Stimulated activated CD4-positive, alpha-beta T cell treated with anti-CD3 and anti-CD28 coated beads, Interleukin-15, amount 100 ng/mL, for 1 hour (primary cell): ENCODE data around the gene PCDHB15.
"Not testable (repeated sequence)": the region's sequence is repeated elsewhere in the genome, so short reads cannot be mapped to it uniquely, and the experiment has no call there.

Experiments used
- DNase-seq, 2 donors: peaks; one replicate each; pipeline ENCODE4 v3.0.0-alpha.2; 2020; ENCODE audit warnings: low read depth in 1 of 2, low spot score in 1 of 2

PCDHB15 gene

DNA sequence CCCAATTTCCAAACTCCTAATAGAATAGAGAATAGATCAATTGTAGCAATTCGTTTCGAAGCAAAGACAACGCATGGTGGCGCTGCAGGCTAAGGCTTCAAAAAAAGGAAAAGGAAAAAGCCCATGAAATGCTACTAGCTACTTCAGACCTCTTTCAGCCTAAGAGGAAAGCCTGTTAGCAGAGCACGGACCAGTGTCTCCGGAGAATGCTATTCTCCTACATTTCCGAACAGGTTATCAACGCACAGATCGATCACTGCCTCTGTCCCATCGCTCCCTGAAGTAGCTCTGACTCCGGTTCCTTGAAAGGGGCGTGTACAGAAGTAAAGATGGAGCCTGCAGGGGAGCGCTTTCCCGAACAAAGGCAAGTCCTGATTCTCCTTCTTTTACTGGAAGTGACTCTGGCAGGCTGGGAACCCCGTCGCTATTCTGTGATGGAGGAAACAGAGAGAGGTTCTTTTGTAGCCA is at the start of gene PCDHB15:
PCDHB15 (plus strand) TSS at position 146 of the 468 bp plus-strand sequence; CDS start at position 330, 184 bp downstream.
- no peak for DNase-seq

DNA sequence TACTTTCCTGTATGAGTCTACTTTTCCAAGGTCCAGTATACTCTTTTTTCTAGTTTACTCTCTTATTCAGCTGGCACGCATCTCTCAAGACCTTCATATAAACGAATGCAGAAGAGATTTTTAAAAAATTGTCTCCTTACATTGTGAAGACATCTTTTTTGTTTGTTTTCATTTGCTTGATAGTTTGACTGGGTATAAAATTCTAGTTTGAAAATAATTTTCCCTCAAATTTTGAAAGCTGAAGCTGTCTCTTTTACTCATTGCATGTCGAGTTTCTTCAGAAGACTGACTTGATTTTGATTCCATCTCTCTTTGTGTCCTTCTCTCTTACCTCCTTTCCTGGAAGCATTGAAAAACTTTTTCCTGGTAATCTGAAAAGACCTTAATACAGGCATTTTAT is 48.8 kb upstream of the PCDHB15 start:
- no peak for DNase-seq

DNA sequence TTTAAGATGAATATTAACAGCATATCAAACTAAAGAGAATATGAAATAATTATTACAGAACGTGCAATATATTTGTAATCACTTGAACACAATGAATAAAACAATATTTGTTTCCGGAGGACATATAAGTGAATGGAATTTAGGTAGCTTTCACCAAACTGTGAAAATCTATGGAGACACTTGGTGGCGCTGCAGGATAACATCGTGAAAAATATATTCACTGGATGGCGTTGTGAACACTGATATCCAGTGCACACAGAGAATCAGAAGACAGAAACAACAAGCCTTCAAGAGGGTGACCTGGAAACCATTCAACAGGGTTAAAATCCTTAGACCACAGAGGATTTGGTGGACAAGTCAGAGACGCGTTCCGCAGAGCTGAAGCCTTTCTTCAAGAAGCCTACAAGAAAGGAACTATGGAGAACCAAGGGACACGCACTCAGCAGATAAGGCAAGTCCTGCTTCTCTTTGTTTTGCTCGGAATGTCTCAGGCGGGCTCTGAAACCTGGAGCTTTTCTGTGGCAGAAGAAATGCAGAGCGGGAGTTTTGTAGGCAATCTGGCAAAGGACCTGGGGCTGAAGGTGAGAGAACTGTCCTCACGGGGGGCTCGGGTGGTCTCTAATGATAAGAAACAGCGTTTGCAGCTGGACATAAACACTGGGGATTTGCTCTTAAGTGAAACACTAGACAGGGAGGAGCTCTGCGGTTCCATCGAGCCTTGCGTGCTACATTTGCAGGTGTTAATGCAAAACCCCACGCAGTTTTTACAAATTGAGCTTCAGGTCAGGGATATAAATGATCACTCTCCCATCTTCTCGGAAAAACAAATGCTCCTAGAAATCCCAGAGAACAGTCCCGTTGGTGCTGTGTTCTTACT is 45.6 kb upstream of the PCDHB15 start, which contains the start of gene PCDHB11:
PCDHB11 (plus strand) TSS at position 269 of the 877 bp plus-strand sequence; CDS start at position 417, 148 bp downstream.
- no peak for DNase-seq

DNA sequence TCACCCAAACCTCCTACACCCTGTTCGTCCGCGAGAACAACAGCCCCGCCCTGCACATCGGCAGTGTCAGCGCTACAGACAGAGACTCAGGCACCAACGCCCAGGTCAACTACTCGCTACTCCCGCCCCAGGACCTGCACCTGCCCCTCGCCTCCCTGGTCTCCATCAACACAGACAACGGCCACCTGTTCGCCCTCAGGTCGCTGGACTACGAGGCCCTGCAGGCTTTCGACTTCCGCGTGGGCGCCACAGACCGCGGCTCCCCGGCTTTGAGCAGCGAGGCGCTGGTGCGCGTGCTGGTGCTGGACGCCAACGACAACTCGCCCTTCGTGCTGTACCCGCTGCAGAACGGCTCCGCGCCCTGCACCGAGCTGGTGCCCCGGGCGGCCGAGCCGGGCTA is 44.1 kb upstream of the PCDHB15 start:
- not testable (repeated sequence) for DNase-seq

DNA sequence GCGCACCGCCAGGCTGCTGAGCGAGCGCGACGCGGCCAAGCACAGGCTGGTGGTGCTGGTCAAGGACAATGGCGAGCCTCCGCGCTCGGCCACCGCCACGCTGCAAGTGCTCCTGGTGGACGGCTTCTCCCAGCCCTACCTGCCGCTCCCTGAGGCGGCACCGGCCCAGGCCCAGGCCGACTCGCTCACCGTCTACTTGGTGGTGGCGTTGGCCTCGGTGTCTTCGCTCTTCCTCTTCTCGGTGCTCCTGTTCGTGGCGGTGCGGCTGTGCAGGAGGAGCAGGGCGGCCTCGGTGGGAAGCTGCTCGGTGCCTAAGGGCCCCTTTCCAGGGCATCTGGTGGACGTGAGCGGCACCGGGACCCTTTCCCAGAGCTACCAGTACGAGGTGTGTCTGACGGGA is 43.5 kb upstream of the PCDHB15 start:
- not testable (repeated sequence) for DNase-seq

DNA sequence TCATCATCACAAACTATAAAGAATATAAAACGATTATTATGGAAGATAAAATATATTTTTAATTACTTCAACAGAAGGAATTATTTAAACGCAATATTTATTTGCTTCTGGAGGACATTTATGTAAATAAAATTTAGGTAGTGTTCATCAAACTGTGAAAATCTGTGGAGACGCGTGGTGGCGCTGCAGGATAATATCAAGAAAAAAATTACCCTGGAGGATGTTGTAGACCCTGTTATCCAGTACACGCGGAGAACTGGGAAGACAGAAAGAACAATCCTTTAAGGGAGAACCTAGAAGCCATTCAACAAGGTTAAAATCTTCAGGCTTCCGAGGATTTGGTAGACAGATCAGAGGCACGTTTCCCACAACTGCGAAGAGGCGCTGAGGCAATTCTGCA is 36.7 kb upstream of the PCDHB15 start, which contains the start of gene PCDHB12:
PCDHB12 (plus strand) TSS at position 242 of the 400 bp plus-strand sequence. CDS start 189 bp downstream, outside the sequence.
- no peak for DNase-seq

DNA sequence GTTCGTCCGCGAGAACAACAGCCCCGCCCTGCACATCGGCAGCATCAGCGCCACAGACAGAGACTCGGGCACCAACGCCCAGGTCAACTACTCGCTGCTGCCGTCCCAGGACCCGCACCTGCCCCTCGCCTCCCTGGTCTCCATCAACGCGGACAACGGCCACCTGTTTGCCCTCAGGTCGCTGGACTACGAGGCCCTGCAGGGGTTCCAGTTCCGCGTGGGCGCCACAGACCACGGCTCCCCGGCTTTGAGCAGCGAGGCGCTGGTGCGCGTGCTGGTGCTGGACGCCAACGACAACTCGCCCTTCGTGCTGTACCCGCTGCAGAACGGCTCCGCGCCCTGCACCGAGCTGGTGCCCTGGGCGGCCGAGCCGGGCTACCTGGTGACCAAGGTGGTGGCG is 34.9 kb upstream of the PCDHB15 start:
- DNase-seq, result not testable (repeated sequence)

DNA sequence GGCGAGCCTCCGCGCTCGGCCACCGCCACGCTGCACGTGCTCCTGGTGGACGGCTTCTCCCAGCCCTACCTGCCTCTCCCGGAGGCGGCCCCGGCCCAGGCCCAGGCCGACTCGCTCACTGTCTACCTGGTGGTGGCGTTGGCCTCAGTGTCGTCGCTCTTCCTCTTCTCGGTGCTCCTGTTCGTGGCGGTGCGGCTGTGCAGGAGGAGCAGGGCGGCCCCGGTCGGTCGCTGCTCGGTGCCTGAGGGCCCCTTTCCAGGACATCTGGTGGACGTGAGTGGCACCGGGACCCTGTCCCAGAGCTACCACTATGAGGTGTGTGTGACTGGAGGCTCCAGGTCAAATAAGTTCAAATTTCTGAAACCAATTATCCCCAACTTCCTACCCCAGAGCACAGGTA is 34.3 kb upstream of the PCDHB15 start:
- not testable (repeated sequence) for DNase-seq

DNA sequence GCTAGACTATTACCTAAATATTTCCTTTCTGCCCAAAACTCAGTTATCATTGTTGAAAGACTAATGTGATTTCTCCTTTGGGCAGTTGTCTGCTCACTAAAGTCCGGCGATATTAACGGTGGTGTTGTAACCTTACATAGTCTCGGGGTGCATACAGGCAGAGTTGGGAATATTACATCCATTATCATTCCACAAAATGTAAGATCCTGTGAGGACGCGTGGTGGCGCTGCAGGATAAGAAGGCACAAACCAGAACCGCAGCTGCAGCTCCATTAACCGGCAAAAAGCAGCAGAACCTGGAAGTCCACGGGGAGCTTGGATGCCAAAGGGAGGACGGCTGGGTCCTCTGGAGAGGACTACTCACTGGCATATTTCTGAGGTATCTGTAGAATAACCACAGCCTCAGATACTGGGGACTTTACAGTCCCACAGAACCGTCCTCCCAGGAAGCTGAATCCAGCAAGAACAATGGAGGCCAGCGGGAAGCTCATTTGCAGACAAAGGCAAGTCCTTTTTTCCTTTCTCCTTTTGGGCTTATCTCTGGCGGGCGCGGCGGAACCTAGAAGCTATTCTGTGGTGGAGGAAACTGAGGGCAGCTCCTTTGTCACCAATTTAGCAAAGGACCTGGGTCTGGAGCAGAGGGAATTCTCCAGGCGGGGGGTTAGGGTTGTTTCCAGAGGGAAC is 31.4 kb upstream of the PCDHB15 start, which contains the start of gene PCDHB13:
PCDHB13 (plus strand) TSS at position 264 of the 684 bp plus-strand sequence; CDS start at position 469, 205 bp downstream.
- not testable (repeated sequence) for DNase-seq

DNA sequence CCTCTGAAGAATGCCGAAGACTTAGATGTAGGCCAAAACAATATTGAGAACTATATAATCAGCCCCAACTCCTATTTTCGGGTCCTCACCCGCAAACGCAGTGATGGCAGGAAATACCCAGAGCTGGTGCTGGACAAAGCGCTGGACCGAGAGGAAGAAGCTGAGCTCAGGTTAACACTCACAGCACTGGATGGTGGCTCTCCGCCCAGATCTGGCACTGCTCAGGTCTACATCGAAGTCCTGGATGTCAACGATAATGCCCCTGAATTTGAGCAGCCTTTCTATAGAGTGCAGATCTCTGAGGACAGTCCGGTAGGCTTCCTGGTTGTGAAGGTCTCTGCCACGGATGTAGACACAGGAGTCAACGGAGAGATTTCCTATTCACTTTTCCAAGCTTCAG is 30.6 kb upstream of the PCDHB15 start:
- not testable (repeated sequence) for DNase-seq

DNA sequence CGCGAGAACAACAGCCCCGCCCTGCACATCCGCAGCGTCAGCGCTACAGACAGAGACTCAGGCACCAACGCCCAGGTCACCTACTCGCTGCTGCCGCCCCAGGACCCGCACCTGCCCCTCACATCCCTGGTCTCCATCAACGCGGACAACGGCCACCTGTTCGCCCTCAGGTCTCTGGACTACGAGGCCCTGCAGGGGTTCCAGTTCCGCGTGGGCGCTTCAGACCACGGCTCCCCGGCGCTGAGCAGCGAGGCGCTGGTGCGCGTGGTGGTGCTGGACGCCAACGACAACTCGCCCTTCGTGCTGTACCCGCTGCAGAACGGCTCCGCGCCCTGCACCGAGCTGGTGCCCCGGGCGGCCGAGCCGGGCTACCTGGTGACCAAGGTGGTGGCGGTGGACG is 29.7 kb upstream of the PCDHB15 start:
- DNase-seq, result not testable (repeated sequence)

DNA sequence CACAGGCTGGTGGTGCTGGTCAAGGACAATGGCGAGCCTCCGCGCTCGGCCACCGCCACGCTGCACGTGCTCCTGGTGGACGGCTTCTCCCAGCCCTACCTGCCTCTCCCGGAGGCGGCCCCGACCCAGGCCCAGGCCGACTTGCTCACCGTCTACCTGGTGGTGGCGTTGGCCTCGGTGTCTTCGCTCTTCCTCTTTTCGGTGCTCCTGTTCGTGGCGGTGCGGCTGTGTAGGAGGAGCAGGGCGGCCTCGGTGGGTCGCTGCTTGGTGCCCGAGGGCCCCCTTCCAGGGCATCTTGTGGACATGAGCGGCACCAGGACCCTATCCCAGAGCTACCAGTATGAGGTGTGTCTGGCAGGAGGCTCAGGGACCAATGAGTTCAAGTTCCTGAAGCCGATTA is 29.2 kb upstream of the PCDHB15 start:
- not testable (repeated sequence) for DNase-seq

DNA sequence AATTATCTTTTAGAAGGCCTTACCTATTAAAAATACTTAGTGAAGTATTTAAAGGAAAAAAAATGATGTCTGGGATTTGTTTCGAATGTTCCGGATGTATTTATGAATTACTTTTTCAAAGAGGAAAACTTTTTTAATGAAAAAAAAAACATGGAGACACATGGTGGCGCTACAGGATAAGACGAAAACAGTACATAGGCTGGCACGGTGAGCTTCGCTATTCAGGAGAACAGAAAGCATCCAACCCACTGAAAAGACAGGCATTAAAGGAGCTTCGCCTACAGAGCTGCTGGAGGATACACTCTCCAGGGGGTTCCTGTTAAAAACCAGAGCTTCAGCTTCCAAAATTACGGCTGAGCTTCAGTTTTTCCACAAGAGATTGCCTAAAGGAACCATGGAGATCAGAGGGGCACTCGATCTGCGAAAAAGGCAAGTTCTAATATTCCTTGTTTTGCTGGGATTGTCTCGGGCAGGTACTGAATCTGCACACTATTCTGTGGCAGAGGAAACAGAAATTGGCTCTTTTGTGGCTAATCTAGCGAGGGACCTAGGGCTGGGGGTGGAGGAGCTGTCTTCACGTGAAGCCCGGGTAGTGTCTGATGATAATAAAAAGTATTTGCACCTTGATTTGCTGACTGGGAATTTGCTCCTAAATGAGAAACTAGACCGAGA is 21.9 kb upstream of the PCDHB15 start, which contains the start of gene PCDHB14:
PCDHB14 (plus strand) TSS at position 232 of the 672 bp plus-strand sequence; CDS start at position 395, 163 bp downstream.
- DNase-seq, result no peak

DNA sequence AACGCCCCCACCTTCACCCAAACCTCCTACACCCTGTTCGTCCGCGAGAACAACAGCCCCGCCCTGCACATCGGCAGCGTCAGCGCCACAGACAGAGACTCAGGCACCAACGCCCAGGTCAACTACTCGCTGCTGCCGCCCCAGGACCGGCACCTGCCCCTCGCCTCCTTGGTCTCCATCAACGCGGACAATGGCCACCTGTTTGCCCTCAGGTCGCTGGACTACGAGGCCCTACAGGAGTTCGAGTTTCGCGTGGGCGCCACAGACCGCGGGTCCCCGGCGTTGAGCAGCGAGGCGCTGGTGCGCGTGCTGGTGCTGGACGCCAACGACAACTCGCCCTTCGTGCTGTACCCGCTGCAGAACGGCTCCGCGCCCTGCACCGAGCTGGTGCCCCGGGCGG is 20.4 kb upstream of the PCDHB15 start:
- DNase-seq, result not testable (repeated sequence)

DNA sequence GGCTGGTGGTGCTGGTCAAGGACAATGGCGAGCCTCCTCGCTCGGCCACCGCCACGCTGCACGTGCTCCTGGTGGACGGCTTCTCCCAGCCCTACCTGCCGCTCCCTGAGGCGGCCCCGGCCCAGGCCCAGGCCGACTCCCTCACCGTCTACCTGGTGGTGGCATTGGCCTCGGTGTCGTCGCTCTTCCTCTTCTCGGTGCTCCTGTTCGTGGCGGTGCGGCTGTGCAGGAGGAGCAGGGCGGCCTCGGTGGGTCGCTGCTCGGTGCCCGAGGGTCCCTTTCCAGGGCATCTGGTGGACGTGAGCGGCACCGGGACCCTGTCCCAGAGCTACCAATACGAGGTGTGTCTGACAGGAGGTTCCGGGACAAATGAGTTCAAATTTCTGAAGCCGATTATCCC is 19.8 kb upstream of the PCDHB15 start:
- DNase-seq, result not testable (repeated sequence)

DNA sequence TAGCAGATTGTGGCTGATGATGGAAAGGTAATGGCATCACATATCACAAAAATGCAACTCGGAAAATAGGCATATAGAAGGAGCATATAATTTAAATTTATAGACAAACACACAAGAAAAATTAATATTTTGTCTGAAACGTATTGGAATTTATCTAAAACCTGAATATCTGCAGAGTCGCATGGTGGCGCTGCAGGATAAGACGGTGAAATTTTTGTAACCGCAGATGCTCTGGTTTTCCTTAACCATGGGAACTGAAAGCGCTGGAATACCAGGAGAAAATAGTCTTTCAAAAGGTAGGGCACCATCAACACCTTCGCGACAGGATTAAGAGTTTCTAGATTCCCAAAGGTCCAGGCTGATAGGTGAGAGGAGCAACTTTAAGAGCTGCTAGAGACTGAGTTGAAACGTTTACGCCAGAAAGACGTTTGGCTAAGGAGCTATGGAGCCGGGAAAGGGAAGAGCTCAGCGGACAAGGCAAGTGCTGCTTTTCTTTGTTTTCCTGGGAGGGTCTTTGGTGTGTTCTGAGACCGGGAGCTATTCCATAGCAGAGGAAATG is 11.0 kb upstream of the PCDHB15 start:
- no peak for DNase-seq

DNA sequence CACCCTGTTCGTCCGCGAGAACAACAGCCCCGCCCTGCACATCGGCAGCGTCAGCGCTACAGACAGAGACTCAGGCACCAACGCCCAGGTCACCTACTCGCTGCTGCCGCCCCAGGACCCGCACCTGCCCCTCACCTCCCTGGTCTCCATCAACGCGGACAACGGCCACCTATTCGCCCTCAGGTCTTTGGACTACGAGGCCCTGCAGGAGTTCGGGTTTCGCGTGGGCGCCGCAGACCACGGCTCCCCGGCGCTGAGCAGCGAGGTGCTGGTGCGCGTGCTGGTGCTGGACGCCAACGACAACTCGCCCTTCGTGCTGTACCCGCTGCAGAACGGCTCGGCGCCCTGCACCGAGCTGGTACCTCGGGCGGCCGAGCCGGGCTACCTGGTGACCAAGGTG is 9.3 kb upstream of the PCDHB15 start:
- DNase-seq, result not testable (repeated sequence)

DNA sequence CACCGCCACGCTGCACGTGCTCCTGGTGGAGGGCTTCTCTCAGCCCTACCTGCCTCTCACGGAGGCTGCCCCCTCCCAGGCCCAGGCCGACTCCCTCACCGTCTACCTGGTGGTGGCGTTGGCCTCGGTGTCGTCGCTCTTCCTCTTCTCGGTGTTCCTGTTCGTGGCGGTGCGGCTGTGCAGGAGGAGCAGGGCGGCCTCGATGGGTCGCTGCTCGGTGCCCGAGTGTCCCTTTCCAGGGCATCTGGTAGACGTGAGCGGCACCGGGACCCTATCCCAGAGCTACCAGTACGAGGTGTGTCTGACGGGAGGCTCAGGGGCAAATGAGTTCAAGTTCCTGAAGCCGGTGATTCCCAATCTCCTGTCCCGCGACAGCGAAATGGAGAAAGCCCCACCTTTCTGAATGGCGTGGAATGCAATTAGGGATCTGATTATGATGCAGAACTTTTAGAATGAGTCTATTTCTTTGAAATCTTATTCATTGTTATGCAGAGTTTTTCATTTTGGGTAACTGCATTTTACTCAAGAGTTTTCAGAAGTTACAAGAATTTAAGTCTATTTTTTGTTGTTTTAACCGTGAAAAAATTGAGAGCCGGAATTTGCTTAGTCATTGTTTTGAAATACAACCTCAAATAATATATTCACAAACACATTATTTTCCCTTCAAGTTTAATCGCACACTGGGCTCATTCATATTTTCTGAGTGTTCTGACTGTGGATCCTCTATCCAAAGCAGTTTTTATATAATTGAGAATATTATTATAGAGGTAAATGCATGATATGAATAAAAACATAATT is 8.5 kb upstream of the PCDHB15 start:
- no peak for DNase-seq

DNA sequence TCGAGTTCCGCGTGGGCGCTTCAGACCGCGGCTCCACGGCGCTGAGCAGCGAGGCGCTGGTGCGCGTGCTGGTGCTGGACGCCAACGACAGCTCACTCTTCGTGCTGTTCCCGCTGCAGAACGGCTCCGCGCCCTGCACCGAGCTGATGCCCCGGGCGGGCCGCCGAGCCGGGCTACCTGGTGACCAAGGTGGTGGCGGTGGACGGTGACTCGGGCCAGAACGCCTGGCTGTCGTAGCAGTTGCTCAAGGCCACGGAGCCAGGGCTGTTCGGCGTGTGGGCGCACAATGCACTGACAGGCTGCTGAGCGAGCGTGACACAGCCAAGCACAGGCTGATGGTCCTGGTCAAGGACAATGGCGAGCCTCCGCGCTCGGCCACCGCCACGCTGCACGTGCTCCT is 3.7 kb upstream of the PCDHB15 start:
- DNase-seq, result no peak

DNA sequence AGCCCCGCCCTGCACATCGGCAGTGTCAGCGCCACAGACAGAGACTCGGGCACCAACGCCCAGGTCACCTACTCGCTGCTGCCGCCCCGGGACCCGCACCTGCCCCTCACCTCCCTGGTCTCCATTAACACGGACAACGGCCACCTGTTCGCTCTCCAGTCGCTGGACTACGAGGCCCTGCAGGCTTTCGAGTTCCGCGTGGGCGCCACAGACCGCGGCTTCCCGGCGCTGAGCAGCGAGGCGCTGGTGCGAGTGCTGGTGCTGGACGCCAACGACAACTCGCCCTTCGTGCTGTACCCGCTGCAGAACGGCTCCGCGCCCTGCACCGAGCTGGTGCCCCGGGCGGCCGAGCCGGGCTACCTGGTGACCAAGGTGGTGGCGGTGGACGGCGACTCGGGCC is 1.8 kb downstream of the PCDHB15 start:
- not testable (repeated sequence) for DNase-seq
